Fibroblast of the aortic adventitia (primary cell): ENCODE measurements around the gene SYNM. TPM values are rescaled to one million over a fixed set of nuclear protein-coding genes. Genes with fewer than 3 reads are reported as not detected.

Experiments
- DNase-seq: peaks from one replicate; pipeline ENCODE4 v3.0.0-alpha.2; 2010; ENCODE audit warnings: low read depth
- H3K4me3 ChIP-seq: 2 replicates; pipeline ENCODE4 v1.5.1; 2011; ENCODE audit warnings: low read depth, mild to moderate bottlenecking, control low read depth, low read length, moderate library complexity
- CTCF ChIP-seq: IDR thresholded peaks from 2 replicates; pipeline ENCODE4 v1.5.1; 2011; ENCODE audit warnings: mild to moderate bottlenecking, low read length, control low read depth, inconsistent platforms; ENCODE audit not compliant: insufficient read depth
- total RNA-seq: library from RNA; depleted of rRNA; stranded (reverse); fragments of >200 nt; gene quantifications from 2 replicates; pipeline ENCODE4 v1.2.3, GENCODE V29; 2012; ENCODE audit warnings: low replicate concordance

Gene SYNM
- total RNA-seq, 1 donor: 6.2 TPM

DNA sequence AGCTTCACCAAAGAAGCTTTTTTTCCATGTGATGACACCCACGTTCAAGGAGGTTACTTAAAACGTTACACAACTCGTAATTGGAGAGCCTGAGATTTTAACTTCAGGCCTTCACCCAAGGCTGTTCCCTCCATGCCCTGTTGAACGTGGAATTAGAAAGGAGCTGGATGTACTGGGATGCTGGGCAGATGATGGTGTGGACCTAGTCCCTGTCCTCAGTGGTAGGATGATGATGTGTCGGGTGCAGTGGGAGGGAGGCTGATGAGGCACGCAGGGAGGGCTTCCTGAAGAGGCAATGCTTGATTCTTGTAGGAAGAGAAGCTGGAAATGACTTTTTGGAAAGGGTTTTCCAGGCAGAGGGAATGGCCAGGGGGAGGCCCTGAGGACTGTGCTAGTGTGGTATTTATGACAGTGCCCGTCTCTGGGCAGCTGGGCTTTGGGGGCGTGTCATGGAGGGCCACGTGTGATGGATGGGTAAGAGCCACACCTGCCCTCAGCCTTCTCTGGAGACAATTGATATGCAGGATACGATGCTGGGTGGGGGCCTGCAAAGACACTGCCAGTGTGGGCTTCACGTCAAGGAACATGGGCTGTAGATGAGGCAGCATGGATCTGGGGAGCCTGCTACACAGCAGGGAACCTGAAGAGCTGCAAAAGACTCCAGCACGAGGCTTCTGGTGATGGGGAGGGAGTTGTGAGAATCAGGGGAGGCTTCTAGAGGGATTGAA is 15.3 kb downstream of the SYNM start:
- no peak for DNase-seq
- TF ChIP-seq CTCF: no peak
- H3K4me3 ChIP-seq: no peak overlapping the region

DNA sequence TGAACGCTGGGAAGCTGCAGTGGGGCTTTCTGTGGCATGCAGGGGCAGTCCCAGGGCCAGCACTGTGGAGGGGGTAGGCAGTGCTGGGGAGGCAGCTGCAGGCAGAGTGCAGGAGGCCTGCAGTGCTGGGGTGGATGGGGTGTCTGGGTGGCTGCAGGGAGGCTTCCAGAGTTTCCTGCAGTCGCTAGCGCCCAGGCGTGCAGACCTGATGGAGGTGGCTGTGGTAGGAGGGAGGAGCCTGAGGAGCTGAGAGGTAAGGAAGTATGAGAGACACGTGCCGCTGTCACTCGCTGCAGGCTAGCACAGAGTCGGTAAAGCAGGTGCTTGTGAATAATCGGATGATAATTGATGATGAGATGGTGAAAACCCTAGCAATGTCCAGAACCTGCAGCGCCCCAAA is 16.3 kb downstream of the SYNM start:
- no peak for DNase-seq
- no peak overlapping the region for H3K4me3 ChIP-seq
- TF ChIP-seq CTCF: no peak

DNA sequence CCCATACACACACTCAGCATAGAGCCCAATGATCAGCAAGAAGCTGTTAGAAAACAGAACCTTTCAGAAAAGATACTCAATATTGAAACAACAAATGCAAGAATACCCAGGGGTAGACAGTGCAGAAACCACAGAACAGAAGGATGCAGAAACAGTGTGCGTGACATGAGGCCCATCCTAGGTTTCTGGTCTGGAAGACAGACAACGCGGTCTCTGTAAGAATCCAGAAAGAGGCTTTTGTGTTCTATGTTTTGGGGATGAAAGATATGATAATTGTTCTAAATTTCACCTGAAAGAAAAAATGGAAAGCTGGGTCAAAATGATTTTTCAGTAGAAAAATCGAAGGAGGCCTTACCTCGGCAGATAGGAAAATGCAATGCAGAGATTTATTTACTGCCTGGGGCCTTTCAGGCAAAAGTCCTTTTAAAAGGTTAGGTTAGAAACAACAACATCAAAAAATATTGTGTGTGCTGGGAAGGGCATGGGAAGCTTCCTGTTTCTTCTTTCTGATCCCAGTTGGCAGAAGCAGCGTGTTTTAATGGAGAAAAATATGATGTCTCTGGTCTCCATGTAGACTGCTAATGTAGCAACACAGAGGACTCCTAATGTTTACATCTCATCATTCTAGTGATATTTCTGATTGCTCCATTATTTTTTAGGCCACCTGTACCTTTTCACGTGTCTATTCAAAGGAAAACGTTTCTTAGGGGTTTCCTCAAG is 17.0 kb downstream of the SYNM start:
- TF ChIP-seq CTCF: no peak
- H3K4me3 ChIP-seq: no peak overlapping the region
- DNase-seq: no peak

- H3K4me3 ChIP-seq: no peak overlapping the region
- DNase-seq: no peak
- TF ChIP-seq CTCF: no peak
Observed at GRCh38 chr15:99122831-99123712, 18.2 kb downstream of the SYNM start.

GRCh38 chr15:99123713-99124451 is 19.0 kb downstream of the SYNM start:
- peak overlapping the region; percentile 29 for H3K4me3 ChIP-seq
- TF ChIP-seq CTCF: no peak
- DNase-seq: peak; percentile 92

DNA sequence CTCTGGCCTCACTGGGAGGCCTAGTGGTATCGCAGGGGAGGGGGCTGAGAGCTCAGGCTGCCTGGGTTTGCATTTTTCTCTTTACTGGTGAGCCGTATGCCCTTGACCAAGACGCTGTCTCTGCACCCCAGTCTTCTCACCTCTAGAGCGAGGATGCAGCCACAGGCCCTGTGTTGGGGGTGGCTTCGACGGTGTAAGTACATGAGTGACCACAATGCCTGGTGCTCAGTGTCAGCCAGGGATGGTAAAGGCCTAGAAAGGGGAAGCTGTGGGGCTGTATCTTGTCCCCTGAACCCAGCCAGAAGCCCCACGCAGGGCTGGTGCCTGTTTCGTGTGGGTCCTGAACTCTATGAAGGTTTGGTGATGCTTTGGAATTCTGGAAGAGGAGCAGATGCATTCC is 19.8 kb downstream of the SYNM start:
- no peak for TF ChIP-seq CTCF
- H3K4me3 ChIP-seq: no peak overlapping the region
- DNase-seq: no peak
